Measurements from ENCODE around the gene NELL1.

The NELL1 gene

GRCh38 chr11:21560466-21560975 is 891.1 kb downstream of the NELL1 start:
- DNase-seq, result no peak
- no peak for TF ChIP-seq EZH2 (IDR thresholded peaks at IDR 0.05; ENCODE audit: borderline replicate concordance, low read depth, low read length, severe bottlenecking)
- no peak for TF ChIP-seq CTCF (IDR thresholded peaks at IDR 0.05; ENCODE audit: borderline replicate concordance, extremely low read depth, low read length, poor library complexity, severe bottlenecking)
- ATAC-seq (ENCODE audit: insufficient read depth, low read depth), result no peak
- H3K79me2 ChIP-seq (ENCODE audit: insufficient read depth, low read length), result no peaks in the 10 kb centered on the region
- H3K9ac ChIP-seq (ENCODE audit: low read depth, low read length), result no peak overlapping the region
- no peaks in the 10 kb centered on the region for H3K4me1 ChIP-seq (ENCODE audit: insufficient read depth, low read length)
- H3K27ac ChIP-seq (ENCODE audit: low read length), result no peak overlapping the region
- H3K9me3 ChIP-seq (ENCODE audit: insufficient read depth, low read length, severe bottlenecking), result no peaks in the 10 kb centered on the region
- no peak overlapping the region for H3K4me2 ChIP-seq (ENCODE audit: insufficient read depth, low read length)
- no peaks in the 10 kb centered on the region for H3K36me3 ChIP-seq (ENCODE audit: insufficient read depth, low read length)
- no peaks in the 10 kb centered on the region for H4K20me1 ChIP-seq (ENCODE audit: insufficient read depth, low read length)
- no peak overlapping the region for H3K4me3 ChIP-seq (ENCODE audit: low read depth in 1 of 2, low read length in 2 of 2)
- no peak overlapping the region for H2AFZ ChIP-seq (ENCODE audit: low read depth, low read length)
- H3K27me3 ChIP-seq (ENCODE audit: insufficient read depth, low read length, poor library complexity), result no peaks in the 10 kb centered on the region

- Histone ChIP-seq H3K4me1 (ENCODE audit: insufficient read depth, low read length) (no peaks in the 10 kb centered on the region), H3K79me2 (ENCODE audit: insufficient read depth, low read length) (no peaks in the 10 kb centered on the region), H3K27ac (ENCODE audit: low read length) (no peak overlapping the region), H3K27me3 (ENCODE audit: insufficient read depth, low read length, poor library complexity) (no peaks in the 10 kb centered on the region), H3K4me2 (ENCODE audit: insufficient read depth, low read length) (no peak overlapping the region), H3K9me3 (ENCODE audit: insufficient read depth, low read length, severe bottlenecking) (no peaks in the 10 kb centered on the region), H3K9ac (ENCODE audit: low read depth, low read length) (no peak overlapping the region), H4K20me1 (ENCODE audit: insufficient read depth, low read length) (no peaks in the 10 kb centered on the region), H3K36me3 (ENCODE audit: insufficient read depth, low read length) (no peaks in the 10 kb centered on the region), H3K4me3 (ENCODE audit: low read depth in 1 of 2, low read length in 2 of 2) (no peak overlapping the region), H2AFZ (ENCODE audit: low read depth, low read length) (no peak overlapping the region)
- DNase-seq (no peak), ATAC-seq (ENCODE audit: insufficient read depth, low read depth) (no peak)
- TF ChIP-seq EZH2 (IDR thresholded peaks at IDR 0.05; ENCODE audit: borderline replicate concordance, low read depth, low read length, severe bottlenecking) (no peak), CTCF (IDR thresholded peaks at IDR 0.05; ENCODE audit: borderline replicate concordance, extremely low read depth, low read length, poor library complexity, severe bottlenecking) (no peak)
Measured at GRCh38 chr11:21561581-21561980, 892.2 kb downstream of the NELL1 start.

GRCh38 chr11:21564095-21564494 is 894.7 kb downstream of the NELL1 start:
- no peak overlapping the region for H2AFZ ChIP-seq (ENCODE audit: low read depth, low read length)
- no peaks in the 10 kb centered on the region for H4K20me1 ChIP-seq (ENCODE audit: insufficient read depth, low read length)
- no peaks in the 10 kb centered on the region for H3K9me3 ChIP-seq (ENCODE audit: insufficient read depth, low read length, severe bottlenecking)
- H3K27me3 ChIP-seq (ENCODE audit: insufficient read depth, low read length, poor library complexity), result no peaks in the 10 kb centered on the region
- no peak overlapping the region for H3K27ac ChIP-seq (ENCODE audit: low read length)
- no peaks in the 10 kb centered on the region for H3K36me3 ChIP-seq (ENCODE audit: insufficient read depth, low read length)
- H3K9ac ChIP-seq (ENCODE audit: low read depth, low read length), result no peak overlapping the region
- no peak overlapping the region for H3K4me3 ChIP-seq (ENCODE audit: low read depth in 1 of 2, low read length in 2 of 2)
- no peaks in the 10 kb centered on the region for H3K4me1 ChIP-seq (ENCODE audit: insufficient read depth, low read length)
- H3K4me2 ChIP-seq (ENCODE audit: insufficient read depth, low read length), result no peak overlapping the region
- TF ChIP-seq CTCF (IDR thresholded peaks at IDR 0.05; ENCODE audit: borderline replicate concordance, extremely low read depth, low read length, poor library complexity, severe bottlenecking) (no peak), EZH2 (IDR thresholded peaks at IDR 0.05; ENCODE audit: borderline replicate concordance, low read depth, low read length, severe bottlenecking) (no peak)
- DNase-seq (no peak), ATAC-seq (ENCODE audit: insufficient read depth, low read depth) (no peak)
- no peaks in the 10 kb centered on the region for H3K79me2 ChIP-seq (ENCODE audit: insufficient read depth, low read length)
